Upper lobe of right lung (tissue), 1 donor: ENCODE results near the gene IFNL2. TPM values are rescaled to one million over a fixed set of nuclear protein-coding genes. Genes with fewer than 3 reads are reported as not detected.

Experiments
- ATAC-seq: fragments of 200-7000 bp; cut with Tn5 transposase; one replicate; pipeline ENCODE4 v1.9.1; 2020; ENCODE audit warnings: mild to moderate bottlenecking, moderate library complexity
- DNase-seq: peaks from one replicate; pipeline ENCODE4 v3.0.0-alpha.2; 2020
- H3K27ac ChIP-seq: fragments of 200-600 bp; one replicate; pipeline ENCODE4 v1.8.0; 2022
- H3K27me3 ChIP-seq: fragments of 200-600 bp; one replicate; pipeline ENCODE4 v1.8.0; 2022; ENCODE audit warnings: mild to moderate bottlenecking
- H3K36me3 ChIP-seq: fragments of 200-600 bp; one replicate; pipeline ENCODE4 v1.8.0; 2022
- H3K4me1 ChIP-seq: fragments of 200-600 bp; one replicate; pipeline ENCODE4 v1.8.0; 2022
- H3K4me3 ChIP-seq: fragments of 200-600 bp; one replicate; pipeline ENCODE4 v1.8.0; 2022; ENCODE audit warnings: mild to moderate bottlenecking
- H3K9me3 ChIP-seq: fragments of 200-600 bp; one replicate; pipeline ENCODE4 v1.8.0; 2022
- CTCF ChIP-seq: fragments of 200-600 bp; IDR thresholded peaks from one replicate; pipeline ENCODE4 v1.8.0; 2022; ENCODE audit warnings: antibody characterized with exemption
- intact Hi-C: fragments of 100-400 bp; cut with DNase I; formaldehyde crosslinking; loops from one replicate; pipeline ENCODE4 v1.11.0; 2022
- total RNA-seq: library from RNA; stranded (reverse); fragmentation: NEBNext Ultra II Directional; extraction: Animal tissue kit (Norgen Biotek cat#: 25700); gene quantifications from one replicate; pipeline ENCODE4 v1.2.1, GENCODE V29; 2021
- donor health status: DM: no; HTN: yes; CAD: no; lungs with severe emphysema.

IFNL2 gene
- total RNA-seq, 1 donor from 2014 or later, result not detected

GRCh38 chr19:39284032-39284431 lies 15.8 kb downstream of the IFNL2 start:
- H3K4me3 ChIP-seq, result no peak overlapping the region
- no peak overlapping the region for H3K27ac ChIP-seq
- no peaks in the 10 kb centered on the region for H3K36me3 ChIP-seq
- TF ChIP-seq CTCF, result no peak
- intact Hi-C loops, result no loop called here
- DNase-seq (no peak), ATAC-seq (no peak)
- H3K4me1 ChIP-seq, result no peaks in the 10 kb centered on the region
- H3K9me3 ChIP-seq, result no peaks in the 10 kb centered on the region
- no peaks in the 10 kb centered on the region for H3K27me3 ChIP-seq

- intact Hi-C loops, result no loop called here
- ATAC-seq, result no peak
- peak; percentile 17 for DNase-seq
- no peaks in the 10 kb centered on the region for H3K36me3 ChIP-seq
- no peak for TF ChIP-seq CTCF
- H3K4me1 ChIP-seq, result no peaks in the 10 kb centered on the region
- no peak overlapping the region for H3K27ac ChIP-seq
- H3K4me3 ChIP-seq, result no peak overlapping the region
- H3K27me3 ChIP-seq, result no peaks in the 10 kb centered on the region
- H3K9me3 ChIP-seq, result no peaks in the 10 kb centered on the region
Observed at GRCh38 chr19:39293394-39293793, 25.2 kb downstream of the IFNL2 start.

GRCh38 chr19:39296055-39296645 lies 28.0 kb downstream of the IFNL2 start, which contains the start of gene IFNL1:
Gene IFNL1 (plus strand): TSS chr19:39296407. CDS start chr19:39296422, 15 bp downstream.
- Histone ChIP-seq H3K4me3 (no peak within 1 kb of the TSS), H3K27ac (no peak within 1 kb of the TSS), H3K27me3 (no peaks in the 10 kb centered on the region), H3K9me3 (no peaks in the 10 kb centered on the region), H3K36me3 (no peaks in the 10 kb centered on the region), H3K4me1 (no peaks in the 10 kb centered on the region)
- intact Hi-C loops, result no loop called here
- ATAC-seq, result peak; percentile 79
- no peak for TF ChIP-seq CTCF
- DNase-seq, result peak; percentile 77

- Histone ChIP-seq H3K27me3 (no peaks in the 10 kb centered on the region), H3K36me3 (no peaks in the 10 kb centered on the region), H3K4me3 (no peak overlapping the region), H3K4me1 (no peaks in the 10 kb centered on the region), H3K9me3 (no peaks in the 10 kb centered on the region), H3K27ac (no peak overlapping the region)
- no peak for TF ChIP-seq CTCF
- ATAC-seq (no peak), DNase-seq (peak; percentile 13)
- intact Hi-C loops, result no loop called here
Observed at GRCh38 chr19:39296906-39297305, 28.7 kb downstream of the IFNL2 start.

GRCh38 chr19:39297931-39298634 lies 29.9 kb downstream of the IFNL2 start:
- no peak for TF ChIP-seq CTCF
- Histone ChIP-seq H3K4me3 (no peak overlapping the region), H3K27me3 (no peaks in the 10 kb centered on the region), H3K9me3 (no peaks in the 10 kb centered on the region), H3K4me1 (no peaks in the 10 kb centered on the region), H3K36me3 (no peaks in the 10 kb centered on the region), H3K27ac (no peak overlapping the region)
- intact Hi-C loops, result no loop called here
- peak; percentile 69 for DNase-seq
- ATAC-seq, result peak; percentile 76
